Esophagus muscularis mucosa (tissue), 4 donors: ENCODE measurements around the gene EIF2S3. TPM values are rescaled to one million over a fixed set of nuclear protein-coding genes. Genes with fewer than 3 reads are reported as not detected.

Source experiments
- DNase-seq: peaks from one replicate; pipeline ENCODE4 v3.0.0-alpha.2; 2017; ENCODE audit errors: extremely low spot score
- H3K27ac ChIP-seq, 4 donors: fragments of 200-600 bp; sonication (generic); replicated peaks in 1 of 4; 1 replicate in 3 of 4; 2 replicates in 1 of 4; pipeline ENCODE4 v1.5.1; 2016 to 2019; ENCODE audit warnings: mild to moderate bottlenecking in 1 of 4
- H3K27me3 ChIP-seq, 4 donors: fragments of 200-600 bp; sonication (generic); one replicate each; pipeline versions ENCODE4 v1.5.1 to v1.6.0; 2016 to 2019
- H3K36me3 ChIP-seq, 4 donors: fragments of 200-600 bp; sonication (generic); one replicate each; pipeline ENCODE4 v1.5.1; 2016 to 2019
- H3K4me1 ChIP-seq, 4 donors: fragments of 200-600 bp; sonication (generic); one replicate each; pipeline ENCODE4 v1.5.1; 2016 to 2019
- H3K4me3 ChIP-seq, 4 donors: fragments of 200-600 bp; sonication (generic); 1 replicate in 2 of 4; 2 replicates in 2 of 4; pipeline ENCODE4 v1.5.1; 2016 to 2019; ENCODE audit warnings: mild to moderate bottlenecking in 4 of 4, moderate library complexity in 1 of 4
- H3K9me3 ChIP-seq, 4 donors: fragments of 200-600 bp; sonication (generic); 1 replicate in 3 of 4; 2 replicates in 1 of 4; pipeline ENCODE4 v1.5.1; 2016 to 2019
- EP300 ChIP-seq: sonication (generic); formaldehyde crosslinking; IDR thresholded peaks from one replicate; pipeline ENCODE4 v1.6.1; 2017; ENCODE audit warnings: antibody characterized with exemption
- POLR2A ChIP-seq: fragments of 450-650 bp; IDR thresholded peaks from one replicate; pipeline ENCODE4 v1.6.1; 2017; ENCODE audit warnings: antibody characterized with exemption, moderate library complexity, mild to moderate bottlenecking, low read depth
- POLR2AphosphoS5 ChIP-seq, 2 donors: sonication (generic); formaldehyde crosslinking; IDR thresholded peaks; one replicate each; pipeline ENCODE4 v1.6.1; 2017; ENCODE audit warnings: antibody characterized with exemption in 2 of 2
- WGBS: methylation state at CpG from one replicate; pipeline ENCODE4 v1.1.5; 2018; 5-methylcytosine and 5-hydroxymethylcytosine counted together
- intact Hi-C: fragments of 100-400 bp; cut with DNase I; formaldehyde crosslinking; loops from one replicate; pipeline ENCODE4 v1.15.1; 2023
- total RNA-seq, 4 donors: library from RNA; depleted of rRNA; stranded (reverse); fragments of >200 nt; gene quantifications; one replicate each; pipeline versions ENCODE4 v1.1.0 to v1.2.1, GENCODE V29; 2016
- TF ChIP-seq, protein P1 (sequence below), 3 experiments: fragments of 200-600 bp in 2 of 3; fragments of 450-650 bp in 1 of 3; sonication (generic) in 2 of 3; IDR thresholded peaks; one replicate each; pipeline ENCODE4 v1.5.1; 2017 to 2019; ENCODE audit warnings: antibody characterized with exemption in 3 of 3, mild to moderate bottlenecking in 2 of 3, moderate library complexity in 1 of 3

Gene EIF2S3
- 100 to 1,000 TPM; 116 to 159 (median 126) TPM for total RNA-seq

DNA sequence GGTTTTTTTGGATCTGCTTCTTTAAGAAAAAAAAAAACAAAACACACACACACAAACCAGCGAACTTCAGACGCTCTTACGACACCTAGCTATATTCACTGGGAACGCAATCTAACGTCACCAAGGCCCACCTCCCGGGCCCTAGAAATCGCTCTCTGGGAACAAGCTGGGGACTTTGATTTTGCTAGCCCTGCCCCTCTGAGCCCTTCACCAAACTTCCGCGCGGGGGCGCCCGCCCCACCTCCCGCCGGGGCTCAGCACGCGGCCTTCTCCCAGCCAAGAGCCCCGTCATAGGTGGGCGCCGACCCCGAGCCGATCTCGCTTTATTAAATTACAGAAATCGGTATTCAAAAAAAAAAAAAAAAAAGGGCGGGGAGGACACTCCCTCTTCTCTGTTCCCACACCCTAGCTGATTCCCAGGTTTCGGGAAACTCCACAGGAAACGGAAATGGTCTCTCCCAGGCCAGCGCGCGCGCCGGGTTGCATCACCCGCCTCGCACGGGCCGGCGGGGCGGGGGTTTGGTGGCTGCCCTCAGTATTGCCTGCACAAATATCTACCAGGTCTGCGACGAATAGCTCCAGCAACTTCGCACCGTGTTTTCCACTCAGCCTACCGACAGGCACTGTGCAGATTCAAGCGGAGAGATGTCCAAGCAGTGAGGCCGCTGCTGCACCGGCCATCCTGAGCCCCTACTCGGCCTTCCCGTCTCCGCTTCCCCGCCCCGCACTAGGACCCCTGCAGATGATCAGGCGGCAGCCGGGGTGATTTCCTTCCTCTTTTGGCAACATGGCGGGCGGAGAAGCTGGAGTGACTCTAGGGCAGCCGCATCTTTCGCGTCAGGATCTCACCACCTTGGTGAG, at the start of gene EIF2S3:
EIF2S3 (plus strand) TSS at position 775 of the 861 bp plus-strand sequence; CDS start at position 788, 13 bp downstream.
- Histone ChIP-seq H3K4me3 (peak within 1 kb of the TSS in 3 of 4 donors; percentile 69 to 87 (median 70)), H3K27me3 (no peaks in the 10 kb centered on the region), H3K4me1 (peaks cover 0 to 6% (median 2%) of the 10 kb centered on the region in 4 donors), H3K36me3 (peaks cover 0 to 22% (median 11%) of the 10 kb centered on the region in 4 donors), H3K9me3 (no peaks in the 10 kb centered on the region), H3K27ac (peak within 1 kb of the TSS; percentile 85 to 90 (median 89))
- 2% methylated on average over 37 of the region's 57 CpGs for WGBS
- intact Hi-C loops: loop anchor here (2.0 to 10.0 kb wide), 2 partner anchors 100 to 146 kb away; partner anchors contain the start of gene CXorf58
- peak; percentile 70 to 83 for TF ChIP-seq POLR2AphosphoS5 (IDR thresholded peaks at IDR 0.05)
- no peak for TF ChIP-seq EP300
- TF ChIP-seq POLR2A: peak; percentile 38
- TF ChIP-seq, protein P1, sequence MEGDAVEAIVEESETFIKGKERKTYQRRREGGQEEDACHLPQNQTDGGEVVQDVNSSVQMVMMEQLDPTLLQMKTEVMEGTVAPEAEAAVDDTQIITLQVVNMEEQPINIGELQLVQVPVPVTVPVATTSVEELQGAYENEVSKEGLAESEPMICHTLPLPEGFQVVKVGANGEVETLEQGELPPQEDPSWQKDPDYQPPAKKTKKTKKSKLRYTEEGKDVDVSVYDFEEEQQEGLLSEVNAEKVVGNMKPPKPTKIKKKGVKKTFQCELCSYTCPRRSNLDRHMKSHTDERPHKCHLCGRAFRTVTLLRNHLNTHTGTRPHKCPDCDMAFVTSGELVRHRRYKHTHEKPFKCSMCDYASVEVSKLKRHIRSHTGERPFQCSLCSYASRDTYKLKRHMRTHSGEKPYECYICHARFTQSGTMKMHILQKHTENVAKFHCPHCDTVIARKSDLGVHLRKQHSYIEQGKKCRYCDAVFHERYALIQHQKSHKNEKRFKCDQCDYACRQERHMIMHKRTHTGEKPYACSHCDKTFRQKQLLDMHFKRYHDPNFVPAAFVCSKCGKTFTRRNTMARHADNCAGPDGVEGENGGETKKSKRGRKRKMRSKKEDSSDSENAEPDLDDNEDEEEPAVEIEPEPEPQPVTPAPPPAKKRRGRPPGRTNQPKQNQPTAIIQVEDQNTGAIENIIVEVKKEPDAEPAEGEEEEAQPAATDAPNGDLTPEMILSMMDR (IDR thresholded peaks at IDR 0.05): peak; percentile 55 to 63 (median 56)
- DNase-seq: peak; percentile 94

- Histone ChIP-seq H3K4me3 (no peak overlapping the region), H3K4me1 (no peaks in the 10 kb centered on the region), H3K9me3 (no peaks in the 10 kb centered on the region), H3K27ac (no peak overlapping the region), H3K27me3 (no peaks in the 10 kb centered on the region), H3K36me3 (peaks cover 0 to 5% (median 0%) of the 10 kb centered on the region in 4 donors)
- intact Hi-C loops: no loop called here
- no peak for DNase-seq
- TF ChIP-seq POLR2A: no peak
- TF ChIP-seq, protein P1 (IDR thresholded peaks at IDR 0.05): no peak
- no peak for TF ChIP-seq POLR2AphosphoS5 (IDR thresholded peaks at IDR 0.05)
- TF ChIP-seq EP300: no peak
- whole genome bisulfite sequencing: 67% methylated on average over 1 of the region's 1 CpG
Measured at GRCh38 chrX:24005028-24005427, 49.7 kb upstream of the EIF2S3 start.

DNA sequence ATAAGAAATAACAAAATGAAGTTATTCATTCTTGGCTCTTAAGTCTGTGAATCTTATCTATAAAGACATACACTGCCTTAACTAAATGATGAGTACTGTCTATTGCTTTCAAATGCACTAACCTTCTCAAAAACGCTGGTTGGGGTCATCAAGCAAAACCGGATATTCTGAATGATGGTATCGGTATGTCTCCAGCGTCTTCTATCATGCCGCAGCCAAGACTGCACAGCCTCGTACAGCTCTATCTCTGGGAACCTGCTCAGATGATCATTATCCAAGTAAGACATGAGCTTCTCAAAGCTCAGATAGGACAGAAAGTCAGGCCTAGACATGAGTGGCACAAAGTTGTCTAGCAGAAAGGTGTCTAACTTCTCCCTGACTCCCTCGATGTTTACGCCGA, 48.9 kb upstream of the EIF2S3 start:
- TF ChIP-seq POLR2A: no peak
- TF ChIP-seq, protein P1 (IDR thresholded peaks at IDR 0.05): no peak
- H3K36me3 ChIP-seq: peaks cover 0 to 5% (median 0%) of the 10 kb centered on the region in 4 donors
- no peaks in the 10 kb centered on the region for H3K27me3 ChIP-seq
- no peak overlapping the region for H3K27ac ChIP-seq
- H3K4me3 ChIP-seq: no peak overlapping the region
- no peaks in the 10 kb centered on the region for H3K4me1 ChIP-seq
- DNase-seq: no peak
- WGBS: 85% methylated on average over 9 of the region's 9 CpGs
- no peaks in the 10 kb centered on the region for H3K9me3 ChIP-seq
- intact Hi-C loops: no loop called here

DNA sequence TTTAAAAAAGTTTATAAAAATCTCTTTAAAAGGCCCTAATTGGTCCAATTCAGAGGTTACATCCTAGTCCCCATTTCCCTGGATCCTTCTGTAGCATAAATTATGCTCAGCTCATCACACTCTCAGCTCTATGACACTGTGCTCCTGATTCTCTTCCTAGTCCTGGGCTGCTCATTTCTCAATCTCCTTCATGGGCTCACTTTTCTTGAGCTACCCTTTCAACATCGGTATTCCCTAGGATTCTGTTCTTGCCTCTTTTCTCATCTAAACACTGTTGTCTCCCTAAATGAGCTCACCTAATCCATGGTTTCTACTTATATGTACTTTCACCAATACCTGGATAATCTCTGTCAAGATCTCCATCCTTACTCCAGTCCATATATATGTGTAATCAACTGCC, 42.5 kb upstream of the EIF2S3 start:
- Histone ChIP-seq H3K27me3 (no peaks in the 10 kb centered on the region), H3K4me3 (no peak overlapping the region), H3K4me1 (peaks cover 0 to 12% (median 0%) of the 10 kb centered on the region in 4 donors), H3K36me3 (no peaks in the 10 kb centered on the region), H3K27ac (no peak overlapping the region), H3K9me3 (no peaks in the 10 kb centered on the region)
- no peak for TF ChIP-seq EP300
- TF ChIP-seq POLR2AphosphoS5 (IDR thresholded peaks at IDR 0.05): no peak
- no peak for TF ChIP-seq POLR2A
- TF ChIP-seq, protein P1 (IDR thresholded peaks at IDR 0.05): no peak
- 94% methylated on average over 1 of the region's 1 CpG for WGBS
- DNase-seq: no peak
- intact Hi-C loops: no loop called here
